HepG2 (cell line): ENCODE measurements around the gene SMPD3. TPM values are rescaled to one million over a fixed set of nuclear protein-coding genes. Genes with fewer than 3 reads are reported as not detected.

Experiments used
- BRD4 ChIP-seq: sonication (generic); formaldehyde crosslinking; IDR thresholded peaks from 2 replicates; pipeline ENCODE4 v1.4.0; 2020; ENCODE audit warnings: missing genetic modification reagents
- ELF1 ChIP-seq: sonication (generic); formaldehyde crosslinking; IDR thresholded peaks from 2 replicates; pipeline ENCODE4 v1.4.0; 2020; ENCODE audit warnings: missing genetic modification reagents
- FLYWCH1 ChIP-seq: sonication (generic); formaldehyde crosslinking; IDR thresholded peaks from 2 replicates; pipeline ENCODE4 v1.8.1; 2023; ENCODE audit warnings: mild to moderate bottlenecking, missing genetic modification reagents
- GABPA ChIP-seq, 2 experiments: IDR thresholded peaks; 2 replicates each; pipeline ENCODE4 v1.6.1; 2011 to 2016; ENCODE audit warnings: low read depth in 2 of 2, low read length in 1 of 2, missing biosample characterization in 1 of 2, missing genetic modification characterization in 1 of 2
- HNRNPUL1 ChIP-seq: fragments of 200-400 bp; formaldehyde crosslinking; IDR thresholded peaks from 2 replicates; pipeline ENCODE4 v1.6.1; 2017; ENCODE audit warnings: low read depth, mild to moderate bottlenecking, low read length, moderate library complexity
- NKX3-1 ChIP-seq: sonication (generic); formaldehyde crosslinking; IDR thresholded peaks from 2 replicates; pipeline ENCODE4 v1.5.0; 2020; ENCODE audit warnings: missing genetic modification reagents
- NR2F2 ChIP-seq: IDR thresholded peaks from 2 replicates; pipeline ENCODE4 v1.6.1; 2012; ENCODE audit warnings: low read depth, inconsistent platforms, borderline replicate concordance
- RCOR2 ChIP-seq: IDR thresholded peaks from 2 replicates; pipeline ENCODE4 v1.6.1; 2016; ENCODE audit warnings: missing biosample characterization, missing genetic modification reagents
- SRSF9 ChIP-seq: fragments of 200-400 bp; formaldehyde crosslinking; IDR thresholded peaks from 2 replicates; pipeline ENCODE4 v1.6.1; 2018; ENCODE audit warnings: borderline replicate concordance, mild to moderate bottlenecking, low read depth, low read length; ENCODE audit not compliant: insufficient read depth, poor library complexity, severe bottlenecking
- TCF7L2 ChIP-seq: IDR thresholded peaks from 2 replicates; pipeline ENCODE4 v1.6.1; 2011; ENCODE audit warnings: mild to moderate bottlenecking, low read depth, low read length, moderate library complexity
- USF2 ChIP-seq, 2 experiments: sonication (generic) in 1 of 2; formaldehyde crosslinking in 1 of 2; IDR thresholded peaks; 2 replicates each; pipeline versions ENCODE4 v1.5.1 to v1.6.1; 2011 to 2020; ENCODE audit warnings: borderline replicate concordance in 1 of 2, low read depth in 1 of 2, low read length in 1 of 2, mild to moderate bottlenecking in 1 of 2, missing genetic modification reagents in 1 of 2, moderate library complexity in 1 of 2
- ZBTB21 ChIP-seq: sonication (generic); formaldehyde crosslinking; IDR thresholded peaks from 2 replicates; pipeline ENCODE4 v1.4.0; 2020; ENCODE audit warnings: missing genetic modification reagents
- ZFP36 ChIP-seq: fragments of 150-350 bp; IDR thresholded peaks from 2 replicates; pipeline ENCODE4 v1.6.1; 2018; ENCODE audit warnings: borderline replicate concordance, low read length, low read depth; ENCODE audit not compliant: partially characterized antibody
- ZHX2 ChIP-seq, 2 experiments: sonication (generic) in 1 of 2; formaldehyde crosslinking in 1 of 2; IDR thresholded peaks; 2 replicates each; pipeline versions ENCODE4 v1.6.1 to v1.9.0; 2014 to 2022; ENCODE audit warnings: antibody characterized with exemption in 1 of 2, borderline replicate concordance in 1 of 2, inconsistent platforms in 1 of 2, low read depth in 1 of 2, missing genetic modification reagents in 1 of 2
- ZNF557 ChIP-seq: sonication (generic); formaldehyde crosslinking; IDR thresholded peaks from 2 replicates; pipeline ENCODE4 v1.4.0; 2020; ENCODE audit warnings: missing genetic modification reagents
- ZNF672 ChIP-seq: sonication (generic); formaldehyde crosslinking; IDR thresholded peaks from 2 replicates; pipeline ENCODE4 v1.8.1; 2022; ENCODE audit warnings: missing genetic modification reagents
- ZNF724P ChIP-seq: sonication (generic); formaldehyde crosslinking; IDR thresholded peaks from 2 replicates; pipeline ENCODE4 v1.8.0; 2022; ENCODE audit warnings: missing genetic modification reagents, borderline replicate concordance
- polyA plus RNA-seq, 8 experiments: library from polyadenylated mRNA; depleted of rRNA in 3 of 8; stranded (reverse) in 7 of 8; unstranded in 1 of 8; fragments of >200 nt; fragmentation: Illumina TruSeq in 4 of 8; extraction: Trizol in 4 of 8; gene quantifications; 2 replicates each; pipeline versions ENCODE4 v1.2.1 to v1.2.3, GENCODE V29; 2011 to 2016; ENCODE audit warnings: low read depth in 4 of 8, missing spikeins in 1 of 8, mixed read lengths in 1 of 8; ENCODE audit not compliant: insufficient read depth in 1 of 8
- total RNA-seq, 5 experiments: library from RNA; depleted of rRNA; stranded (reverse); fragments of >200 nt; fragmentation: Illumina TruSeq; extraction: Trizol; gene quantifications; 2 replicates each; pipeline ENCODE4 v1.2.3, GENCODE V29; 2016; ENCODE audit warnings: low read depth in 1 of 5

SMPD3 gene
- total and polyA plus RNA-seq, 2 of the 13 experiments (the other 11 are each of a cell fraction or from before 2014, with no cell fraction given) = 0.07 to 0.32 TPM

DNA sequence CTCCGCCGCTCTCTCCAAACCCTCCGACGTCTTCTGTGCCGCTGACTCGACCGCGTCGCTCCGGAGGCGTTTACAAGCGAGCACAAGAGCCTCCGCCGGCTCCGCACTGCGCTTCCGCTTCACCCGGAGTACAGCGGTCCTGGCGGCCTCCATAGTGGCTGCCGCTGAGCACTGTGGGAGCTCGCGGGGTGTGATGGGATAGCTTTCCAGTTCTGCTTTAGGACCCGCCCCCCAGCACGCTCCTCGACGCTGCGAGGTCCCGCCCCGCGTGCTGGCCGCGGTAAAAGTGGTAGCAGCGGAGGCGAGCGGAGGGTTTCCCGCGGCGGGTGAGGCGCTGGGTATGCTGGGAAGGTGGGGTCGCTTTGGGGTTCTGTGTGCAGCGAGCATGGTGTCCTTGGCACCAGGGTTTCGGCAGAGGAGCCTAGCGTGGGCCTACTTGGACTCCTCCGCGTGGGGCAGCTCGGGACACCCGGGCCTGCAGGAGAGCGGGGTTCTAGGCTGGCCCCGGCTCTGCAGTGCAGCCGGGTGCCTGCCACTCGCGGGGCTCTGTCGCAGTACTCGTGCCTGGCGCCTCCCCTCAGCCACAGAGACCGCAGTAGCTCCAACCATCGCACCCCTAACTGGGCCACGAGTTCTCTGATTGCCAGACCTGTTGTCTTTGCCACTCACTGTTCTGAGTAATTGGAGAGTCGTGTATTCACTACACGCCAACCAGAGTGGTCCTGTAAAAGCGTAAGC lies 137.4 kb downstream of the SMPD3 start, which contains the start of the genes PRMT7 and SLC7A6OS (continued):
- TF ChIP-seq NR2F2 (peak; percentile 19; the same call in 1 of the 2 replicates), ZFP36 (no peak), ZNF672 (CRISPR knock-in tag) (peak; percentile 99), RCOR2 (peak; percentile 92), ZNF724P (CRISPR knock-in tag) (peak; percentile 100), USF2 (IDR thresholded peaks at IDR 0.05; ENCODE audit: low read depth, low read length) (peak; percentile 3; the same call in 1 of the 2 replicates), USF2 (CRISPR knock-in tag; IDR thresholded peaks at IDR 0.05; ENCODE audit: borderline replicate concordance) (peak; percentile 73; the same call in 1 of the 2 replicates), FLYWCH1 (peak; percentile 86; the same call in 1 of the 2 replicates), NKX3-1 (CRISPR knock-in tag) (peak; percentile 99), TCF7L2 (no peak), ELF1 (peak; percentile 97), GABPA (IDR thresholded peaks at IDR 0.05; ENCODE audit: low read depth, low read length) (no peak), GABPA (CRISPR knock-in tag; IDR thresholded peaks at IDR 0.05; ENCODE audit: low read depth) (peak; percentile 82), ZBTB21 (CRISPR knock-in tag) (peak; percentile 74; the same call in 1 of the 2 replicates), ZHX2 (IDR thresholded peaks at IDR 0.05; ENCODE audit: low read depth) (peak; percentile 81), ZHX2 (CRISPR knock-in tag; IDR thresholded peaks at IDR 0.05; ENCODE audit: borderline replicate concordance) (peak; percentile 99), HNRNPUL1 (peak; percentile 85; the same call in 1 of the 2 replicates), BRD4 (peak; percentile 89; the same call in 1 of the 2 replicates), SRSF9 (no peak), ZNF557 (CRISPR knock-in tag) (peak; percentile 100)
